Effector memory CD8-positive, alpha-beta T cell (primary cell): ENCODE results near the gene VWA5B1.

Experiments used
- ATAC-seq: fragments of 150-1000 bp; cut with Tn5 transposase; replicated peaks from 2 replicates; pipeline ENCODE4 v1.10.0; 2021; ENCODE audit warnings: mild to moderate bottlenecking, moderate library complexity
- DNase-seq, 3 experiments: peaks; one replicate each; pipeline ENCODE4 v3.0.0; 2021
- H3K27ac Mint-ChIP-seq, 2 donors: one replicate each; pipeline ENCODE4 v1.8.0; 2022; ENCODE audit warnings: mild to moderate bottlenecking in 2 of 2, mixed read lengths in 2 of 2, moderate library complexity in 2 of 2
- H3K27me3 Mint-ChIP-seq, 2 donors: one replicate each; pipeline ENCODE4 v1.8.0; 2022; ENCODE audit warnings: mixed read lengths in 2 of 2
- H3K36me3 Mint-ChIP-seq: one replicate; pipeline ENCODE4 v1.8.0; 2022; ENCODE audit warnings: mild to moderate bottlenecking, moderate library complexity, mixed read lengths; ENCODE audit not compliant: insufficient read depth
- H3K4me1 Mint-ChIP-seq, 2 donors: one replicate each; pipeline ENCODE4 v1.8.0; 2022; ENCODE audit warnings: low read depth in 2 of 2, mixed read lengths in 2 of 2
- H3K4me3 Mint-ChIP-seq, 2 donors: one replicate each; pipeline ENCODE4 v1.8.0; 2022; ENCODE audit warnings: mild to moderate bottlenecking in 2 of 2, mixed read lengths in 2 of 2, moderate library complexity in 2 of 2
- H3K9me3 Mint-ChIP-seq, 2 donors: one replicate each; pipeline ENCODE4 v1.8.0; 2022; ENCODE audit warnings: mixed read lengths in 2 of 2
- total RNA-seq, 9 experiments: gene quantifications; one replicate each; lab custom pipeline; 2026; lab: John Stamatoyannopoulos, UW

VWA5B1 gene
- 0 to 0.12 (median 0) reads per million in 9 experiments for total RNA-seq

- peaks cover 9 to 14% of the 10 kb centered on the region in 2 donors for H3K4me1 Mint-ChIP-seq
- no peaks in the 10 kb centered on the region for H3K9me3 Mint-ChIP-seq
- H3K4me3 Mint-ChIP-seq: peak within 1 kb of the TSS; percentile 20 to 48
- H3K36me3 Mint-ChIP-seq: no peaks in the 10 kb centered on the region
- no peak within 1 kb of the TSS for H3K27ac Mint-ChIP-seq
- DNase-seq (no peak), ATAC-seq (no peak)
- peaks cover 64 to 78% of the 10 kb centered on the region in 2 donors for H3K27me3 Mint-ChIP-seq
Measured at GRCh38 chr1:20290624-20291597, at the start of gene VWA5B1. Gene VWA5B1, plus strand, starts transcription at chr1:20290875. Its CDS starts 19,727 bp downstream, at chr1:20310602.

GRCh38 chr1:20242890-20243479, 47.7 kb upstream of the VWA5B1 start:
- DNase-seq (no peak), ATAC-seq (no peak)
- H3K27me3 Mint-ChIP-seq: peaks cover 37 to 48% of the 10 kb centered on the region in 2 donors
- no peaks in the 10 kb centered on the region for H3K36me3 Mint-ChIP-seq
- H3K4me1 Mint-ChIP-seq: no peaks in the 10 kb centered on the region
- no peak overlapping the region for H3K27ac Mint-ChIP-seq
- no peaks in the 10 kb centered on the region for H3K9me3 Mint-ChIP-seq
- H3K4me3 Mint-ChIP-seq: no peak overlapping the region

- H3K4me3 Mint-ChIP-seq: peak overlapping the region; percentile 39 to 66
- DNase-seq (peak in 2 of 3 experiments; percentile 3 to 17), ATAC-seq (peak; percentile 89)
- H3K27ac Mint-ChIP-seq: peak overlapping the region; percentile 83 to 91
- H3K27me3 Mint-ChIP-seq: no peaks in the 10 kb centered on the region
- H3K36me3 Mint-ChIP-seq: no peaks in the 10 kb centered on the region
- peaks cover 16 to 17% of the 10 kb centered on the region in 2 donors for H3K4me1 Mint-ChIP-seq
- H3K9me3 Mint-ChIP-seq: no peaks in the 10 kb centered on the region
Measured at GRCh38 chr1:20248971-20249612, 41.6 kb upstream of the VWA5B1 start.

- Mint-ChIP-seq H3K36me3 (peaks cover 2% of the 10 kb centered on the region), H3K27me3 (peaks cover 3% of the 10 kb centered on the region in 2 donors), H3K4me1 (peaks cover 17 to 18% of the 10 kb centered on the region in 2 donors), H3K9me3 (no peaks in the 10 kb centered on the region), H3K27ac (peak overlapping the region; percentile 83 to 91), H3K4me3 (no peak overlapping the region)
- DNase-seq: no peak
- ATAC-seq: no peak
Measured at GRCh38 chr1:20250340-20250989, 40.2 kb upstream of the VWA5B1 start.

- peaks cover 7 to 17% of the 10 kb centered on the region in 2 donors for H3K27me3 Mint-ChIP-seq
- ATAC-seq (no peak), DNase-seq (no peak)
- no peak overlapping the region for H3K27ac Mint-ChIP-seq
- H3K9me3 Mint-ChIP-seq: no peaks in the 10 kb centered on the region
- H3K4me3 Mint-ChIP-seq: no peak overlapping the region
- H3K36me3 Mint-ChIP-seq: peaks cover 3% of the 10 kb centered on the region
- H3K4me1 Mint-ChIP-seq: peaks cover 17 to 19% of the 10 kb centered on the region in 2 donors
Measured at GRCh38 chr1:20252587-20252986, 38.1 kb upstream of the VWA5B1 start.

GRCh38 chr1:20255666-20256065, 35.0 kb upstream of the VWA5B1 start:
- DNase-seq (no peak), ATAC-seq (peak; percentile 70)
- H3K4me1 Mint-ChIP-seq: peaks cover 0 to 3% of the 10 kb centered on the region in 2 donors
- peaks cover 3% of the 10 kb centered on the region for H3K36me3 Mint-ChIP-seq
- no peaks in the 10 kb centered on the region for H3K9me3 Mint-ChIP-seq
- peak overlapping the region in 1 of 2 donors; percentile 50 for H3K27ac Mint-ChIP-seq
- H3K27me3 Mint-ChIP-seq: peaks cover 7 to 35% of the 10 kb centered on the region in 2 donors
- peak overlapping the region in 1 of 2 donors; percentile 22 for H3K4me3 Mint-ChIP-seq

GRCh38 chr1:20259646-20260045, 31.0 kb upstream of the VWA5B1 start:
- Mint-ChIP-seq H3K36me3 (peaks cover 3% of the 10 kb centered on the region), H3K4me3 (no peak overlapping the region), H3K4me1 (peaks cover 0 to 3% of the 10 kb centered on the region in 2 donors), H3K27ac (no peak overlapping the region), H3K27me3 (peaks cover 22 to 66% of the 10 kb centered on the region in 2 donors), H3K9me3 (no peaks in the 10 kb centered on the region)
- DNase-seq (no peak), ATAC-seq (no peak)

GRCh38 chr1:20261095-20261494, 29.6 kb upstream of the VWA5B1 start:
- H3K9me3 Mint-ChIP-seq: no peaks in the 10 kb centered on the region
- DNase-seq: no peak

GRCh38 chr1:20262810-20263534, 27.7 kb upstream of the VWA5B1 start:
- H3K36me3 Mint-ChIP-seq: no peaks in the 10 kb centered on the region
- H3K4me3 Mint-ChIP-seq: no peak overlapping the region
- H3K4me1 Mint-ChIP-seq: no peaks in the 10 kb centered on the region
- ATAC-seq (no peak), DNase-seq (no peak)
- no peaks in the 10 kb centered on the region for H3K9me3 Mint-ChIP-seq
- no peak overlapping the region for H3K27ac Mint-ChIP-seq
- peaks cover 16 to 61% of the 10 kb centered on the region in 2 donors for H3K27me3 Mint-ChIP-seq

More at GRCh38 chr1:20261095-20261494, 29.6 kb upstream of the VWA5B1 start:
- no peak for ATAC-seq
- H3K36me3 Mint-ChIP-seq: no peaks in the 10 kb centered on the region
- H3K27me3 Mint-ChIP-seq: peaks cover 15 to 69% of the 10 kb centered on the region in 2 donors
- no peak overlapping the region for H3K27ac Mint-ChIP-seq
- H3K4me1 Mint-ChIP-seq: no peaks in the 10 kb centered on the region
- H3K4me3 Mint-ChIP-seq: no peak overlapping the region

- H3K36me3 Mint-ChIP-seq: no peaks in the 10 kb centered on the region
- peaks cover 28 to 68% of the 10 kb centered on the region in 2 donors for H3K27me3 Mint-ChIP-seq
- DNase-seq (no peak), ATAC-seq (no peak)
- H3K27ac Mint-ChIP-seq: no peak overlapping the region
- no peak overlapping the region for H3K4me3 Mint-ChIP-seq
- H3K4me1 Mint-ChIP-seq: no peaks in the 10 kb centered on the region
- H3K9me3 Mint-ChIP-seq: no peaks in the 10 kb centered on the region
Measured at GRCh38 chr1:20265250-20265649, 25.4 kb upstream of the VWA5B1 start.

GRCh38 chr1:20266141-20266540, 24.5 kb upstream of the VWA5B1 start:
- DNase-seq (no peak), ATAC-seq (no peak)
- Mint-ChIP-seq H3K9me3 (no peaks in the 10 kb centered on the region), H3K27ac (no peak overlapping the region), H3K4me1 (no peaks in the 10 kb centered on the region), H3K36me3 (no peaks in the 10 kb centered on the region), H3K4me3 (no peak overlapping the region), H3K27me3 (peaks cover 37 to 75% of the 10 kb centered on the region in 2 donors)

DNA sequence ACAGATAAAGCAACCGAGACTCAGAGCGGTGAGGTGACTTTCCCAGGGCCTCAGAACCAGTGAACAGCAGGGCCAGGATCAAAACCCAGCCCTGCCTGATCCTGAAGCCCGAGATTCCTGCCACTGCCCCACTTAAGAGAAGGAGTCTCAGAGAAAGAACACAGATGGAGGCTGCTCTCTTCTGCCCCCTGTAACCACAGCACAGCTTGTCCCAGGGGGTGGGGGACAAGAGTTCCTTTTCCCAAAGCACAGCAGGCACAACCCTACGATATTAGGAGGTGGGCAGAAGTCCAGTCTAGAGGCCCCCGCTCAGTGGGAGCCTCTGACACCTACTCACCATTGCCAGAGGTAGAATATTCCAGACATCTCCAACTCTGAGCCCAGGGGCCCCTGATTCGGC, 24.0 kb upstream of the VWA5B1 start:
- peaks cover 40 to 79% of the 10 kb centered on the region in 2 donors for H3K27me3 Mint-ChIP-seq
- ATAC-seq (no peak), DNase-seq (no peak)
- no peaks in the 10 kb centered on the region for H3K4me1 Mint-ChIP-seq
- no peaks in the 10 kb centered on the region for H3K9me3 Mint-ChIP-seq
- no peaks in the 10 kb centered on the region for H3K36me3 Mint-ChIP-seq
- no peak overlapping the region for H3K4me3 Mint-ChIP-seq
- no peak overlapping the region for H3K27ac Mint-ChIP-seq
